Prostate gland (tissue), 2 donors: ENCODE data around the gene MTA3.

Source experiments
- CTCF ChIP-seq, 4 experiments: fragments of 200-600 bp in 2 of 4; fragments of 450-650 bp in 2 of 4; sonication (generic) in 2 of 4; IDR thresholded peaks; 1 replicate in 3 of 4; 2 replicates in 1 of 4; pipeline ENCODE4 v1.5.1; 2016 to 2019; ENCODE audit warnings: antibody characterized with exemption in 4 of 4, mild to moderate bottlenecking in 2 of 4, moderate library complexity in 2 of 4
- POLR2A ChIP-seq: fragments of 450-650 bp; IDR thresholded peaks from one replicate; pipeline ENCODE4 v1.6.1; 2016; ENCODE audit warnings: antibody characterized with exemption, mild to moderate bottlenecking
- POLR2AphosphoS5 ChIP-seq: sonication (generic); formaldehyde crosslinking; IDR thresholded peaks from one replicate; pipeline ENCODE4 v1.6.1; 2017; ENCODE audit warnings: antibody characterized with exemption

GRCh38 chr2:42602876-42603219, 34.4 kb downstream of the MTA3 start:
- TF ChIP-seq POLR2A (no peak), POLR2AphosphoS5 (no peak), CTCF (IDR thresholded peaks at IDR 0.05) (no peak)
